Type B pancreatic cell (in vitro differentiated cells): Measurements from ENCODE around the gene MAGEA2B. TPM values are rescaled to one million over a fixed set of nuclear protein-coding genes. Genes with fewer than 3 reads are reported as not detected.
"Not testable (repeated sequence)": the region's sequence is repeated elsewhere in the genome, so short reads cannot be mapped to it uniquely, and the experiment has no call there.

ENCODE experiments used
- DNase-seq: peaks from one replicate; pipeline ENCODE4 v3.0.0; 2021; ENCODE audit warnings: mixed read lengths; ENCODE audit not compliant: unreplicated experiment; ENCODE audit errors: extremely low spot score
- H3K27ac Mint-ChIP-seq: 2 replicates; pipeline ENCODE4 v1.8.0; 2021; ENCODE audit warnings: mild to moderate bottlenecking, mixed read lengths
- H3K27me3 Mint-ChIP-seq: 2 replicates; pipeline ENCODE4 v1.8.0; 2021; ENCODE audit warnings: mixed read lengths
- H3K36me3 Mint-ChIP-seq: 2 replicates; pipeline ENCODE4 v1.8.0; 2021; ENCODE audit warnings: mixed read lengths
- H3K4me1 Mint-ChIP-seq: one replicate; pipeline ENCODE4 v1.8.0; 2021; ENCODE audit warnings: mixed read lengths; ENCODE audit not compliant: unreplicated experiment
- H3K4me3 Mint-ChIP-seq: 2 replicates; pipeline ENCODE4 v1.8.0; 2021; ENCODE audit warnings: mild to moderate bottlenecking, mixed read lengths
- H3K9me3 Mint-ChIP-seq: 2 replicates; pipeline ENCODE4 v1.8.0; 2021; ENCODE audit warnings: mixed read lengths
- long read RNA-seq: library from polyadenylated mRNA; unstranded; transcript quantifications from one replicate; pipeline ENCODE4 v2.0.0, GENCODE V29; 2020
- total RNA-seq: library from RNA; stranded (reverse); gene quantifications from 2 replicates; pipeline ENCODE4 v1.2.1, GENCODE V29; 2021; ENCODE audit warnings: low replicate concordance
- TF ChIP-seq, protein P1 (sequence below): fragments of 200-600 bp; sonication (generic); conservative IDR thresholded peaks from 2 replicates; pipeline ENCODE4 v1.5.0; 2021; ENCODE audit warnings: antibody characterized with exemption, mild to moderate bottlenecking

Gene MAGEA2B, protein sequence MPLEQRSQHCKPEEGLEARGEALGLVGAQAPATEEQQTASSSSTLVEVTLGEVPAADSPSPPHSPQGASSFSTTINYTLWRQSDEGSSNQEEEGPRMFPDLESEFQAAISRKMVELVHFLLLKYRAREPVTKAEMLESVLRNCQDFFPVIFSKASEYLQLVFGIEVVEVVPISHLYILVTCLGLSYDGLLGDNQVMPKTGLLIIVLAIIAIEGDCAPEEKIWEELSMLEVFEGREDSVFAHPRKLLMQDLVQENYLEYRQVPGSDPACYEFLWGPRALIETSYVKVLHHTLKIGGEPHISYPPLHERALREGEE
- total RNA-seq: 1.1 TPM in 1 of 2 replicates, not detected in the other
- long read RNA-seq, partial matches to known transcripts: 0 of 3 reads
- long read RNA-seq, other reads (novel, unspliced or antisense): 2 of 3 reads

DNA sequence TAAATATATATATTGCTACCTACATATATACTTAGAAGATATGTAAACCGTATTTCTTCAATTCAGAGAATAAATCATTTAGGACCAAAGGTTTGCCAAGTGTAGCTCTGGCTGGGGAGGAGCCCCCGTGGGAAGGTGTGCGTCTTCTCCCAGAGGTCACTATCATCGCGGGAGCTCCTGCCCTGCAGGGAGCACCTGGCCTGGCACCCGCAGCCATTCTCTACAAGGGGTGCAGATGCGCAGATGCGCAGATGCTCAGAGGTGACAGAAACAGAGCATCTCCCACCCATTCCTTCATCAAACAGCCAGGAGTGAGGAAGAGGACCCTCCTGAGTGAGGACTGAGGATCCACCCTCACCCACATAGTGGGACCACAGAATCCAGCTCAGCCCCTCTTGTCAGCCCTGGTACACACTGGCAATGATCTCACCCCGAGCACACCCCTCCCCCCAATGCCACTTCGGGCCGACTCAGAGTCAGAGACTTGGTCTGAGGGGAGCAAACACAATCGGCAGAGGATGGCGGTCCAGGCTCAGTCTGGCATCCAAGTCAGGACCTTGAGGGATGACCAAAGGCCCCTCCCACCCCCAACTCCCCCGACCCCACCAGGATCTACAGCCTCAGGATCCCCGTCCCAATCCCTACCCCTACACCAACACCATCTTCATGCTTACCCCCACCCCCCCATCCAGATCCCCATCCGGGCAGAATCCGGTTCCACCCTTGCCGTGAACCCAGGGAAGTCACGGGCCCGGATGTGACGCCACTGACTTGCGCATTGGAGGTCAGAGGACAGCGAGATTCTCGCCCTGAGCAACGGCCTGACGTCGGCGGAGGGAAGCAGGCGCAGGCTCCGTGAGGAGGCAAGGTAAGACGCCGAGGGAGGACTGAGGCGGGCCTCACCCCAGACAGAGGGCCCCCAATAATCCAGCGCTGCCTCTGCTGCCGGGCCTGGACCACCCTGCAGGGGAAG lies at the start of gene MAGEA2B:
TSS of gene MAGEA2B (plus strand) at position 814 of the 973 bp plus-strand sequence. CDS start 2,479 bp downstream, outside the sequence.
- H3K27ac Mint-ChIP-seq, H3K4me1 Mint-ChIP-seq, H3K36me3 Mint-ChIP-seq, H3K9me3 Mint-ChIP-seq, H3K4me3 Mint-ChIP-seq, H3K27me3 Mint-ChIP-seq, DNase-seq: not testable (repeated sequence)

DNA sequence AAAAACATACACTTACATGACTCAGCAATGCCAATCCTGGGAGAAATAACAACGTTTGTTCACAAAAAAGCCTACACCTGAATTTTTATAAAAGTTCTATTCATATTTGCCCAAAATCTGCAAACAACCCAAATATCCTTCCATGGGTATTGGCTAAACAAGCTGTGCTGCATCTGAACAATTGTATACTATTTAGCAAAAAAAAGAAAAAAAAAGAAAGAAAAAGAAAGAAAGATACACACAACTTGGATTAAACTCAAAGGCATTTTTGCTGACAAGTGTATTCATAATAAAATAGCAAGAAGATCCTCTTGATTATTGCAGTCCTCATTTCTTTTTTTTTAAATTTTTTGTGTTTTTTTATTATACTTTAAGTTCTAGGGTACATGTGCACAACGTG lies 40.3 kb upstream of the MAGEA2B start:
- Mint-ChIP-seq H3K36me3 (no peaks in the 10 kb centered on the region), H3K27ac (no peak overlapping the region), H3K9me3 (no peaks in the 10 kb centered on the region), H3K4me1 (no peaks in the 10 kb centered on the region), H3K4me3 (no peak overlapping the region), H3K27me3 (peaks cover 8% of the 10 kb centered on the region)
- TF ChIP-seq, protein P1, sequence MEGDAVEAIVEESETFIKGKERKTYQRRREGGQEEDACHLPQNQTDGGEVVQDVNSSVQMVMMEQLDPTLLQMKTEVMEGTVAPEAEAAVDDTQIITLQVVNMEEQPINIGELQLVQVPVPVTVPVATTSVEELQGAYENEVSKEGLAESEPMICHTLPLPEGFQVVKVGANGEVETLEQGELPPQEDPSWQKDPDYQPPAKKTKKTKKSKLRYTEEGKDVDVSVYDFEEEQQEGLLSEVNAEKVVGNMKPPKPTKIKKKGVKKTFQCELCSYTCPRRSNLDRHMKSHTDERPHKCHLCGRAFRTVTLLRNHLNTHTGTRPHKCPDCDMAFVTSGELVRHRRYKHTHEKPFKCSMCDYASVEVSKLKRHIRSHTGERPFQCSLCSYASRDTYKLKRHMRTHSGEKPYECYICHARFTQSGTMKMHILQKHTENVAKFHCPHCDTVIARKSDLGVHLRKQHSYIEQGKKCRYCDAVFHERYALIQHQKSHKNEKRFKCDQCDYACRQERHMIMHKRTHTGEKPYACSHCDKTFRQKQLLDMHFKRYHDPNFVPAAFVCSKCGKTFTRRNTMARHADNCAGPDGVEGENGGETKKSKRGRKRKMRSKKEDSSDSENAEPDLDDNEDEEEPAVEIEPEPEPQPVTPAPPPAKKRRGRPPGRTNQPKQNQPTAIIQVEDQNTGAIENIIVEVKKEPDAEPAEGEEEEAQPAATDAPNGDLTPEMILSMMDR: no peak
- DNase-seq: no peak

DNA sequence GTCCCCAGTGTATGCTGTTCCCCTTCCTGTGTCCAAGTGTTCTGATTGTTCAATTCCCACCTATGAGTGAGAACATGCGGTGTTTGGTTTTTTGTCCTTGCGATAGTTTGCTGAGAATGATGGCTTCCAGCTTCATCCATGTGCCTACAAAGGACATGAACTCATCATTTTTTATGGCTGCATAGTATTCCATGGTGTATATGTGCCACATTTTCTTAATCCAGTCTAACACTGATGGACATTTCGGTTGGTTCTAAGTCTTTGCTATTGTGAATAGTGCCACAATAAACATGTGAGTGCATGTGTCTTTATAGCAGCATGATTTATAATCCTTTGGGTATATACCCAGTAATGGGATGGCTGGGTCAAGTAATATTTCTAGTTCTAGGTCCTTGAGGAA lies 39.8 kb upstream of the MAGEA2B start:
- H3K4me1 Mint-ChIP-seq, H3K9me3 Mint-ChIP-seq, H3K27ac Mint-ChIP-seq: not testable (repeated sequence)

DNA sequence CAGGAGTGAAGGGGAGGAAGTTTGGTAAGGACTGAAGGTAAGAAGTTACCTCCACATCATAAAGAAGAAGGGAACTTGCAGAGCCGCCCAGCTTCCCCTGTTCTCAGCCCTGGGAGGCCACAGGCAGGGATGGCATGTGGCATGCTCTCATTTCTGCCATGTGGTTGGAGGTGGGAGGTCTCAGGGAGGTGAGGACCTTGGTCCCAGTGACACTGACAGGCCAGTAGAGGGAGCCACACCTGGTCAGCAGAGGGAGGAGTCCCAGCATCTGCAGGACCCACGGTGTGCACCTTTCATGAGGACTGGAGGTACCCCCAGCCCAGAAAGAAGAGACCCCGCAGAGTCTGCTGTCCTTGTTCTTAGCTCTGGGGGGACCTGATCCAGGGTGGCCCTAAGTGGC lies 33.4 kb upstream of the MAGEA2B start:
- H3K4me3 Mint-ChIP-seq, DNase-seq, H3K27ac Mint-ChIP-seq, H3K4me1 Mint-ChIP-seq, H3K9me3 Mint-ChIP-seq, H3K36me3 Mint-ChIP-seq, H3K27me3 Mint-ChIP-seq: not testable (repeated sequence)

More for the DNA sequence above, 39.8 kb upstream of the MAGEA2B start:
- not testable (repeated sequence) for H3K36me3 Mint-ChIP-seq, DNase-seq, H3K4me3 Mint-ChIP-seq, H3K27me3 Mint-ChIP-seq

DNA sequence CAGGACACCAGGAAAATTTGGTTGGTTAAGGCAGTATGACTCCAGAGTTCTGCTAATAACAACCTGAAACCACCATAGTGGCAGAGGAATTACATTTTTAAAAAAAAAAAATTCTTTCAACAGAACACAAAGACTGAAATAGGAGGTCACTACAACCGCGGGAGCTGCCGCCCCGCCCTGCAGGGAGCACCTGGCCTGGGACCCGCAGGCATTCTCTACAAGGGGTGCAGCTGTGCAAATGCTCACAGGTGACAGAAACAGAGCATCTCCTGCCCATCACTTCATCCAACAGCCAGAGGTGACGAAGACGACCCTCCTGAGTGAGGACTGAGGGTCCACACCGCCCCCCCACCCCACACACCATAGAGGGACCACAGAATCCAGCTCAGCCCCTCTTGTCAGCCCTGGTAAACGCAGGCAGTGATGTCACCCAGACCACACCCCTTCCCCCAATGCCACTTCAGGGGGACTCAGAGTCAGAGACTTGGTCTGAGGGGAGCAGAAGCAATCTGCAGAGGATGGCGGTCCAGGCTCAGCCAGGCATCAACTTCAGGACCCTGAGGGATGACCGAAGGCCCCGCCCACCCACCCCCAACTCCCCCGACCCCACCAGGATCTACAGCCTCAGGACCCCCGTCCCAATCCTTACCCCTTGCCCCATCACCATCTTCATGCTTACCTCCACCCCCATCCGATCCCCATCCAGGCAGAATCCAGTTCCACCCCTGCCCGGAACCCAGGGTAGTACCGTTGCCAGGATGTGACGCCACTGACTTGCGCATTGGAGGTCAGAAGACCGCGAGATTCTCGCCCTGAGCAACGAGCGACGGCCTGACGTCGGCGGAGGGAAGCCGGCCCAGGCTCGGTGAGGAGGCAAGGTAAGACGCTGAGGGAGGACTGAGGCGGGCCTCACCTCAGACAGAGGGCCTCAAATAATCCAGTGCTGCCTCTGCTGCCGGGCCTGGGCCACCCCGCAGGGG lies 16.2 kb upstream of the MAGEA2B start, which contains the start of gene MAGEA3:
TSS of gene MAGEA3 (plus strand) at position 843 of the 980 bp plus-strand sequence. CDS start 2,039 bp downstream, outside the sequence.
- H3K27me3 Mint-ChIP-seq, DNase-seq, H3K9me3 Mint-ChIP-seq, H3K4me3 Mint-ChIP-seq, H3K27ac Mint-ChIP-seq, H3K36me3 Mint-ChIP-seq, H3K4me1 Mint-ChIP-seq: not testable (repeated sequence)

DNA sequence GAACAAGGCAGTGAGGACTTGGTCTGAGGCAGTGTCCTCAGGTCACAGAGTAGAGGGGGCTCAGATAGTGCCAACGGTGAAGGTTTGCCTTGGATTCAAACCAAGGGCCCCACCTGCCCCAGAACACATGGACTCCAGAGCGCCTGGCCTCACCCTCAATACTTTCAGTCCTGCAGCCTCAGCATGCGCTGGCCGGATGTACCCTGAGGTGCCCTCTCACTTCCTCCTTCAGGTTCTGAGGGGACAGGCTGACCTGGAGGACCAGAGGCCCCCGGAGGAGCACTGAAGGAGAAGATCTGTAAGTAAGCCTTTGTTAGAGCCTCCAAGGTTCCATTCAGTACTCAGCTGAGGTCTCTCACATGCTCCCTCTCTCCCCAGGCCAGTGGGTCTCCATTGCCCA lies 14.0 kb upstream of the MAGEA2B start:
- not testable (repeated sequence) for H3K4me1 Mint-ChIP-seq, H3K27ac Mint-ChIP-seq, H3K9me3 Mint-ChIP-seq, H3K27me3 Mint-ChIP-seq, H3K4me3 Mint-ChIP-seq, H3K36me3 Mint-ChIP-seq, DNase-seq

DNA sequence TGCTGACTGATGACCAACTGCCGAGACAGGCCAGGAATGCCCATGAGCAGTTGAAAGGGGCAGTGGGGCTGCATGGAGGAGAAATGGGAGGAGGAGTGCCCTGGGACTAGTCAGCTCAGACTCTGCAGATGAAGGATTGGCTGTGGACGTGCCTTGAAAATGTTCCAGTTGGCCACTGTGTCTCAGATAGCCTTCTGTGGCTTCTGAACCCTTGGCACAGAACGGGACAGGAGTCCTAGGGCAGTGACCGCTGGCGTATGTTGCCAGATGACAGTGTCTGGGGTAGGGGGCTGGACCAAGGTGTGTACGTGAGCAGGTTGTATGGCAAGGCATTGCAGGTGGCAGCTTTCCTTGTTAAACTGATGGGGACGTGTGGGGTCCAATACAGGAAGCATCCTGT lies 7.9 kb upstream of the MAGEA2B start:
- H3K27ac Mint-ChIP-seq, H3K9me3 Mint-ChIP-seq, DNase-seq, H3K4me3 Mint-ChIP-seq, H3K4me1 Mint-ChIP-seq, H3K27me3 Mint-ChIP-seq, H3K36me3 Mint-ChIP-seq: not testable (repeated sequence)

DNA sequence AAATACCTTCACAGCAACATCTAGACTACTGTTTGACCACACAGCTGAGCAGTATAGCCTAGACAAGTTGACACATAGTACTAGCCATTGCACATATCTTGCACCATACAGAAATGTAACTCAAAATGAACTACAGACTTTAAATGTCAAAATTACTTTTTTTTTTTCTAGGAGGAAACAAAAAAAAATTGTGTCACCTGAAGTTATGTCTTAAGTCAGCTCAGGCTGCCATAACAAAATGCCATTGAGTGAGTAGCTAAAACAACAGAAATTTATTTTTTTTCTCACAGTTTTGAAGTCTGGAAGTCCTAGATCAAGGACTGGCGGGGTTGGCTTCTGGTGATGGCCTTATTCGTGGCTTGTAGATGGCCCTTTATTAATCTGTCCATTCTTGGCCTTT lies 5.3 kb upstream of the MAGEA2B start, which contains the start of gene CSAG2:
TSS of gene CSAG2 (minus strand) at position 101 of the 400 bp plus-strand sequence. CDS start 161 bp downstream, outside the sequence.
- H3K4me3 Mint-ChIP-seq, H3K27me3 Mint-ChIP-seq, H3K36me3 Mint-ChIP-seq: not testable (repeated sequence)

DNA sequence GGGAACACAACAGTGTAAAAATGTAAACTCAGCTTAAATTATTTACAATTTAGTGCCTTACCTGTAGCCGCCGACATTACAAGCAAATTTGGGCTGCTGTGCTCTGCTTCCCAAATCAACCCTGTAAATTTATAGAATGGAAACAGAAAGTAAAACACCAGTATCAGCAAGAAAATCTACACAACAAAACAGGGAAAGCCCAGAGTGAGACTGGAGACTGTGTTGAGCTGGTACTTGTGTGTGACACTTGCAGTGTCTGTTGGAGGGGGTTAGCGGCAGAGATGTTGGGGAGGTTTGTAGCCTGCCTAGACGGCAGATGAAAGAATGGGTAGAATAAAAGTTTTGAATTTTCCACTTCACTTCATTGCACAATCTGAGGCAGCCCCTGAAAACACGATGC lies 1.2 kb upstream of the MAGEA2B start:
- H3K9me3 Mint-ChIP-seq, DNase-seq, H3K36me3 Mint-ChIP-seq, H3K27ac Mint-ChIP-seq, H3K4me1 Mint-ChIP-seq, H3K4me3 Mint-ChIP-seq, H3K27me3 Mint-ChIP-seq: not testable (repeated sequence)

More for the DNA sequence above, 5.3 kb upstream of the MAGEA2B start, which contains the start of gene CSAG2:
- not testable (repeated sequence) for DNase-seq, H3K27ac Mint-ChIP-seq, H3K4me1 Mint-ChIP-seq, H3K9me3 Mint-ChIP-seq
